Heart left ventricle (tissue), 13 donors: ENCODE results near the gene SHISA9.

Experiments used
- POLR2A ChIP-seq, 2 donors: fragments of 450-650 bp; IDR thresholded peaks; one replicate each; pipeline ENCODE4 v1.6.1; 2017; ENCODE audit warnings: antibody characterized with exemption in 2 of 2, mild to moderate bottlenecking in 2 of 2, moderate library complexity in 2 of 2
- TF ChIP-seq, protein P1 (sequence below), 12 donors: fragments of 200-600 bp; sonication (generic) in 4 of 12; IDR thresholded peaks; one replicate each; pipeline versions ENCODE4 v1.5.0 to v1.8.0; 2018 to 2022; ENCODE audit warnings: antibody characterized with exemption in 12 of 12, mild to moderate bottlenecking in 5 of 12
- donor health status: ischemic (EF 13 %, LVEDD 7.1; RV severe dilation, severe dysfunction).
- donor health status: DM: no; HTN: yes; CAD: no.
- donor health status: DM: no; HTN: no; CAD: no.
- donor health status: ischemic (EF 25% LVEDD 6.9; RV normal size, moderate dysfunction).
- donor health status: ischemic (EF 25% LVEDD 5.7; RV mildly dilated, moderate dysfunction).
- donor health status: ischemic (EF 35%, LVEDD 5.7; RV mildly dilated, moderate dysfunction).
- donor health status: nonischemic (EF 11% LVEDD 7.7; RV severe dilation, severe dysfunction).
- donor health status: DM: yes; HTN: yes; CAD: no.
- donor health status: PGD.
- donor health status: ischemic (EF 29% LVEDD 5.4; RV normal size, mild dysfunction).
- donor health status: nonischemic (EF 23%, LVEDD 6.1; RV moderate dilation, normal function).

GRCh38 chr16:13203725-13204124, 302.3 kb downstream of the SHISA9 start:
- TF ChIP-seq POLR2A (IDR thresholded peaks at IDR 0.05), result no peak
- TF ChIP-seq, protein P1, sequence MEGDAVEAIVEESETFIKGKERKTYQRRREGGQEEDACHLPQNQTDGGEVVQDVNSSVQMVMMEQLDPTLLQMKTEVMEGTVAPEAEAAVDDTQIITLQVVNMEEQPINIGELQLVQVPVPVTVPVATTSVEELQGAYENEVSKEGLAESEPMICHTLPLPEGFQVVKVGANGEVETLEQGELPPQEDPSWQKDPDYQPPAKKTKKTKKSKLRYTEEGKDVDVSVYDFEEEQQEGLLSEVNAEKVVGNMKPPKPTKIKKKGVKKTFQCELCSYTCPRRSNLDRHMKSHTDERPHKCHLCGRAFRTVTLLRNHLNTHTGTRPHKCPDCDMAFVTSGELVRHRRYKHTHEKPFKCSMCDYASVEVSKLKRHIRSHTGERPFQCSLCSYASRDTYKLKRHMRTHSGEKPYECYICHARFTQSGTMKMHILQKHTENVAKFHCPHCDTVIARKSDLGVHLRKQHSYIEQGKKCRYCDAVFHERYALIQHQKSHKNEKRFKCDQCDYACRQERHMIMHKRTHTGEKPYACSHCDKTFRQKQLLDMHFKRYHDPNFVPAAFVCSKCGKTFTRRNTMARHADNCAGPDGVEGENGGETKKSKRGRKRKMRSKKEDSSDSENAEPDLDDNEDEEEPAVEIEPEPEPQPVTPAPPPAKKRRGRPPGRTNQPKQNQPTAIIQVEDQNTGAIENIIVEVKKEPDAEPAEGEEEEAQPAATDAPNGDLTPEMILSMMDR (IDR thresholded peaks at IDR 0.05), result no peak
